ENCODE data around the gene MAP3K20. TPM values are rescaled to one million over a fixed set of nuclear protein-coding genes. Genes with fewer than 3 reads are reported as not detected.

Gene MAP3K20
- total RNA-seq, 1 donor from 2014 or later, result 18.0 TPM

- Mint-ChIP-seq H3K27me3 (ENCODE audit: insufficient read depth, low read depth) (no peaks in the 10 kb centered on the region), H3K9me3 (peaks cover 8% of the 10 kb centered on the region), H3K4me3 (no peak overlapping the region), H3K27ac (no peak overlapping the region), H3K36me3 (peaks cover 9% of the 10 kb centered on the region), H3K4me1 (peaks cover 21% of the 10 kb centered on the region)
- H3K4me2 ChIP-seq, result no peak overlapping the region
- no peaks in the 10 kb centered on the region for H3K27me3 ChIP-seq
- no peaks in the 10 kb centered on the region for H3F3A ChIP-seq (ENCODE audit: low read depth)
- no peaks in the 10 kb centered on the region for H3K79me2 ChIP-seq (ENCODE audit: low read depth)
- peaks cover 12% of the 10 kb centered on the region for H3K4me1 ChIP-seq
- no peak overlapping the region for H2AFZ ChIP-seq (replicated peaks)
- H3K27ac ChIP-seq, result no peak overlapping the region
- DNase-seq (ENCODE audit: low spot score), result no peak
- TF ChIP-seq EZH2phosphoT487 (IDR thresholded peaks at IDR 0.05), result no peak
- TF ChIP-seq EZH2 (IDR thresholded peaks at IDR 0.05), result no peak
- TF ChIP-seq CTCF (IDR thresholded peaks at IDR 0.05), result no peak
- H3K9me3 ChIP-seq (ENCODE audit: low read depth), result no peaks in the 10 kb centered on the region
- no peaks in the 10 kb centered on the region for H3K36me3 ChIP-seq
- H3K4me3 ChIP-seq, result no peak overlapping the region
- H3K9ac ChIP-seq, result no peak overlapping the region
- H4K20me1 ChIP-seq (ENCODE audit: low read depth), result no peaks in the 10 kb centered on the region
These were observed 61.0 kb downstream of the MAP3K20 start for GRCh38 chr2:173136599-173136998.

GRCh38 chr2:173137610-173138009 lies 62.0 kb downstream of the MAP3K20 start:
- peaks cover 14% of the 10 kb centered on the region for H3K9me3 Mint-ChIP-seq

GRCh38 chr2:173138962-173139361 lies 63.3 kb downstream of the MAP3K20 start:
- H3K27ac ChIP-seq, result no peak overlapping the region

More at GRCh38 chr2:173137610-173138009, 62.0 kb downstream of the MAP3K20 start:
- no peaks in the 10 kb centered on the region for H3K36me3 ChIP-seq
- no peaks in the 10 kb centered on the region for H3K27me3 ChIP-seq
- H3K4me3 Mint-ChIP-seq, result no peak overlapping the region
- no peaks in the 10 kb centered on the region for H3F3A ChIP-seq (ENCODE audit: low read depth)
- no peaks in the 10 kb centered on the region for H4K20me1 ChIP-seq (ENCODE audit: low read depth)
- peaks cover 14% of the 10 kb centered on the region for H3K4me1 Mint-ChIP-seq
- H3K4me1 ChIP-seq, result peaks cover 5% of the 10 kb centered on the region
- no peak overlapping the region for H3K27ac Mint-ChIP-seq
- peaks cover 13% of the 10 kb centered on the region for H3K36me3 Mint-ChIP-seq
- no peak overlapping the region for H3K27ac ChIP-seq
- H3K9ac ChIP-seq, result no peak overlapping the region
- no peak for DNase-seq (ENCODE audit: low spot score)
- no peaks in the 10 kb centered on the region for H3K79me2 ChIP-seq (ENCODE audit: low read depth)
- no peaks in the 10 kb centered on the region for H3K9me3 ChIP-seq (ENCODE audit: low read depth)
- no peaks in the 10 kb centered on the region for H3K27me3 Mint-ChIP-seq (ENCODE audit: insufficient read depth, low read depth)
- H3K4me2 ChIP-seq, result no peak overlapping the region
- no peak for TF ChIP-seq EZH2 (IDR thresholded peaks at IDR 0.05)
- TF ChIP-seq CTCF (IDR thresholded peaks at IDR 0.05), result no peak
- no peak for TF ChIP-seq EZH2phosphoT487 (IDR thresholded peaks at IDR 0.05)
- no peak overlapping the region for H2AFZ ChIP-seq (replicated peaks)
- H3K4me3 ChIP-seq, result no peak overlapping the region

More at GRCh38 chr2:173138962-173139361, 63.3 kb downstream of the MAP3K20 start:
- Histone ChIP-seq H3K4me1 (peaks cover 4% of the 10 kb centered on the region), H4K20me1 (ENCODE audit: low read depth) (no peaks in the 10 kb centered on the region), H3K36me3 (no peaks in the 10 kb centered on the region), H3K79me2 (ENCODE audit: low read depth) (no peaks in the 10 kb centered on the region), H3K9ac (no peak overlapping the region), H3F3A (ENCODE audit: low read depth) (no peaks in the 10 kb centered on the region), H3K9me3 (ENCODE audit: low read depth) (no peaks in the 10 kb centered on the region), H3K27me3 (no peaks in the 10 kb centered on the region), H2AFZ (replicated peaks) (no peak overlapping the region), H3K4me2 (no peak overlapping the region), H3K4me3 (no peak overlapping the region)
- H3K27ac Mint-ChIP-seq, result no peak overlapping the region
- no peak for DNase-seq (ENCODE audit: low spot score)
- no peaks in the 10 kb centered on the region for H3K27me3 Mint-ChIP-seq (ENCODE audit: insufficient read depth, low read depth)
- H3K4me1 Mint-ChIP-seq, result peaks cover 14% of the 10 kb centered on the region
- H3K9me3 Mint-ChIP-seq, result peaks cover 17% of the 10 kb centered on the region
- no peak overlapping the region for H3K4me3 Mint-ChIP-seq
- H3K36me3 Mint-ChIP-seq, result peaks cover 12% of the 10 kb centered on the region
- TF ChIP-seq EZH2 (IDR thresholded peaks at IDR 0.05), result no peak
- TF ChIP-seq EZH2phosphoT487 (IDR thresholded peaks at IDR 0.05), result no peak
- no peak for TF ChIP-seq CTCF (IDR thresholded peaks at IDR 0.05)

Data from neural progenitor cell (in vitro differentiated cells).